ENCODE data around the gene PAK1.
A peak's percentile ranks its signal among the peaks of the same experiment; 100 is the strongest.

PAK1 gene

DNA sequence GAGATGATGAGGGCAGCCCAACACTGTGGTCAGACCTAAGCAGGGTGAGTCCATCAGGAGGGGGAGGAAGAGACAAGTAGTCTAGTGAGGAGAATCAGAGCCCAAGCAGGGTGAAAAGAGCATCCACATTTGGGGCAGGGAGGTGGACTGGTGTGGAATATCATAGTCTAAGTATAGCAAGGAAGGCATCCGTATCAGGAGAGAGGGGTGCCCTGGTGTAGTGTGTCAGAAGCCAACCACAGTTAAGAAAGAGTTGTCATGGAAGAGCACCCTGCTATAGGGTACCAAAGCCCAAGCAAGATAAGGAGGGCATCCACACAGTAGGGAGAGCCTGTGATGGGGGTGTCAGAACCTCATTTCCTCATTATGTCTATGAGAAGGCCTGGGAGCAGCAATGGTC is 45.3 kb downstream of the PAK1 start:
- TF ChIP-seq POU2F2 (IDR thresholded peaks at IDR 0.05; ENCODE audit: low read depth, low read length) = no peak
- no peak for TF ChIP-seq POLR2A (IDR thresholded peaks at IDR 0.05; ENCODE audit: low read depth, low read length)
- no peak for TF ChIP-seq PAX5 (IDR thresholded peaks at IDR 0.05; ENCODE audit: insufficient read depth, low read length, severe bottlenecking)
- no peak for TF ChIP-seq POLR2AphosphoS5 (IDR thresholded peaks at IDR 0.05; ENCODE audit: low read depth, low read length)
- TF ChIP-seq SPI1 (IDR thresholded peaks at IDR 0.05; ENCODE audit: low read depth, low read length) = no peak
- TF ChIP-seq TAF1 (IDR thresholded peaks at IDR 0.05; ENCODE audit: low read depth, low read length) = no peak
- no peak for DNase-seq (ENCODE audit: insufficient read length, low spot score)
- no peak for FAIRE-seq

DNA sequence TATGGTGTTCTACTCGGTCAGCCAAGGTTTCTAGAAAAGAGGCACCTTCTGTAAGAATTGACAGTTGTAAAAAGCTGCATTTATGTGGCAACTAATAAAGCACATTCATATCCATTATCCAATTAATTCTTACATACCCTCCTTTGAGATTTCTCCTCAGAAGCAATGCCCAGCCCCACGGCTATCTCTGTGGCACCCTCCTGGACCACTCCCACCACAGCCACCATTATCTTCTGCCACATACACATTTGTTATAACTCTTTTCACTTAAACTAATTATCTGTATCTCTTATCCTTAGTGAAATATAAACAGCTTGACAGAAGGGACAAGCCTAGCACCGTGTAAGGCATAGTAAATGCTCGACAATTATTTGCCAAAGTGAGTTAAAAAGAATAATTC is 48.5 kb downstream of the PAK1 start:
- TF ChIP-seq TAF1 (IDR thresholded peaks at IDR 0.05; ENCODE audit: low read depth, low read length) = no peak
- no peak for TF ChIP-seq POLR2A (IDR thresholded peaks at IDR 0.05; ENCODE audit: low read depth, low read length)
- TF ChIP-seq PAX5 (IDR thresholded peaks at IDR 0.05; ENCODE audit: insufficient read depth, low read length, severe bottlenecking) = no peak
- FAIRE-seq (no peak), DNase-seq (ENCODE audit: insufficient read length, low spot score) (no peak)

DNA sequence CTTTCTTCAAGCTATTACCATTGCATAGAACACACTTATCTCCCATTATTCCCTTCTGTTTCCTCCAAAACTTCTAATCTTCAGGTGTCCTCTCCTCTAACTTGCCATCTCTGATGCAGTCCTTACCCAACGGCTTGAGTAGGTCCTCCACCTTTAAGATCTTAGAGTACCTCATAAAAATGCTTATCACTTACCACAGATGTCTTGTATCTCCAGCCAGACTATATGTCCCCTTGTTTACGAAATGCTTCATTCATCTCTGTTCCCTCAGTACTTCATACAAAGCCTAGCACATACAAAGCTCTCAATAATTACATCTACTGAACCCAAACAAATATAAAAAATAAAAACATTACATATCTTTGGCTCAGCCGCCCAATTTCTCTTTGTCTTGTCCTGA is 49.2 kb downstream of the PAK1 start:
- FAIRE-seq (no peak), DNase-seq (ENCODE audit: insufficient read length, low spot score) (no peak)
- TF ChIP-seq TAF1 (IDR thresholded peaks at IDR 0.05; ENCODE audit: low read depth, low read length) (no peak), PAX5 (IDR thresholded peaks at IDR 0.05; ENCODE audit: insufficient read depth, low read length, severe bottlenecking) (no peak), POLR2A (IDR thresholded peaks at IDR 0.05; ENCODE audit: low read depth, low read length) (no peak), SPI1 (IDR thresholded peaks at IDR 0.05; ENCODE audit: low read depth, low read length) (no peak), POU2F2 (IDR thresholded peaks at IDR 0.05; ENCODE audit: low read depth, low read length) (no peak), POLR2AphosphoS5 (IDR thresholded peaks at IDR 0.05; ENCODE audit: low read depth, low read length) (no peak)

DNA sequence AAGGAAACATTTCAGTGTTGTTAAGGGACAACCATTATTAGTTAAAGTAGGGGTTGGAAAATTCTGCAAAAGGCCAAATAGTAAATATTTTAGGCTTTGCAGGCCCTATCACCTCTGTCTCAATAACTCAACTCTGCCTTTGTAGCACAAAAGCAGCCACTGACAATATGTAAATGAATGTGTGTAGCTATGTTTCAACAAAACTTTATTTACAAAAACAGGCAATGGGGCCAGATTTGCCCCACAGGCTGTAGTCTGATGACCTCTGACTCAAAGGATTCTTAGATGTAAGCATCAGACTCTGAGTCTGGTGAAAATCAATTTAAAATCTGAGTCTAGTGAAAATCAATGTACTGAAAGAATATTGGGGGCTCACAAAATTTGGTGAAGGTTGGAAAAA is 50.3 kb downstream of the PAK1 start:
- DNase-seq (ENCODE audit: insufficient read length, low spot score) = no peak
- TF ChIP-seq TAF1 (IDR thresholded peaks at IDR 0.05; ENCODE audit: low read depth, low read length) = no peak
- FAIRE-seq = no peak

DNA sequence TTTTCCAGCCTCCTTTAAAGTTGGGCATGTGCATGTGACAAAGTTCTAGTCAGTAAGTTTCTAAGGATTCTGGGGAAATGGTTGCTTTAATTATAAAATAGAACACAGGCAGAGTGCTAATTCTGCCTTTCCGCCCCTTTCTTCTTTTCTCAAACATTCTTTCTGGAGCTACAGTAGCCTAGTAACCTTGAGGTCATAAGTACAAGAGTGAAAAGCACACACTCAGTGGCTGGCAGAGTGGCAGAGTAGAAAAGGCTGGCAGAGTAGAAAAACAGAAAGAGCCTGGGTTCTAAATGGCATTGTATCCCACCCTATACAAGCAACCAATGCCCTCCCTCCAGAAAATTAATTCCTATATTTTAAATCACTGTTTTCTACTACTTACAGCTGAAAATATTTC is 51.2 kb downstream of the PAK1 start:
- DNase-seq (ENCODE audit: insufficient read length, low spot score) (no peak), FAIRE-seq (no peak)
- TF ChIP-seq POLR2AphosphoS5 (IDR thresholded peaks at IDR 0.05; ENCODE audit: low read depth, low read length) (no peak), PAX5 (IDR thresholded peaks at IDR 0.05; ENCODE audit: insufficient read depth, low read length, severe bottlenecking) (no peak), POU2F2 (IDR thresholded peaks at IDR 0.05; ENCODE audit: low read depth, low read length) (no peak), POLR2A (IDR thresholded peaks at IDR 0.05; ENCODE audit: low read depth, low read length) (no peak), TAF1 (IDR thresholded peaks at IDR 0.05; ENCODE audit: low read depth, low read length) (no peak), SPI1 (IDR thresholded peaks at IDR 0.05; ENCODE audit: low read depth, low read length) (no peak)

DNA sequence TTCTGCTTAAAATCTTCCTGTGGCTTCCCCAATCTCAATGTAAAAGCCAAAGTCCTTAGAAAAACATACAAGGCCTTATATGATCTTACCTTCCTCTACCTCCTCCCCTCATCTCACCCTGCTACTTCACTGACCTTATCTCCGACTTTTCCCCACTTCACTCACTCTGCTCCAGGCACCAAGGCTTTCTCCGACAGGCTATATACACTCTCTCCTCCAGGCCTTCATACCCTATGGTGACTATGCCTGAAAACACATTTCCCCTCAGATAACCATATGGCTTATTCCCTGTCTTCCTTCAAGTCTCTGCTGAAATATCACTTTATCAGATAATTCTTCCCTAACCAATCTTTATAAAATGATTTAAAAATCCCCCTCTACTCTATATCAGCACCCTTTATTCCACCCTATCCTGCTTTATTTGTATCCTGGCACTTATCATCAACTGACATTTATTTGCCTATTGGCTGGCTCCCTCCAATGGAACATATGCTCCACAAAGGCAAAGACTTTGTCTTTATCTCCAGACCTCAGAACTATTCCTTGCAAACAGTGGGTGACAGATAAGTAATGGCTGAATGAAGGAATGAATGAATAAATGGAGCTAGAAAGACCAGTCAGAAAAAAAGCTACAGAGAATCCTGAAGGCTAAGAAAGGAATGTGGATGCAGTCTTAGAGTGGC is 52.7 kb downstream of the PAK1 start:
- TF ChIP-seq POLR2A (IDR thresholded peaks at IDR 0.05; ENCODE audit: low read depth, low read length) (no peak), TAF1 (IDR thresholded peaks at IDR 0.05; ENCODE audit: low read depth, low read length) (no peak), PAX5 (IDR thresholded peaks at IDR 0.05; ENCODE audit: insufficient read depth, low read length, severe bottlenecking) (no peak), POLR2AphosphoS5 (IDR thresholded peaks at IDR 0.05; ENCODE audit: low read depth, low read length) (no peak), POU2F2 (IDR thresholded peaks at IDR 0.05; ENCODE audit: low read depth, low read length) (no peak), SPI1 (IDR thresholded peaks at IDR 0.05; ENCODE audit: low read depth, low read length) (no peak)
- FAIRE-seq (no peak), DNase-seq (ENCODE audit: insufficient read length, low spot score) (no peak)

DNA sequence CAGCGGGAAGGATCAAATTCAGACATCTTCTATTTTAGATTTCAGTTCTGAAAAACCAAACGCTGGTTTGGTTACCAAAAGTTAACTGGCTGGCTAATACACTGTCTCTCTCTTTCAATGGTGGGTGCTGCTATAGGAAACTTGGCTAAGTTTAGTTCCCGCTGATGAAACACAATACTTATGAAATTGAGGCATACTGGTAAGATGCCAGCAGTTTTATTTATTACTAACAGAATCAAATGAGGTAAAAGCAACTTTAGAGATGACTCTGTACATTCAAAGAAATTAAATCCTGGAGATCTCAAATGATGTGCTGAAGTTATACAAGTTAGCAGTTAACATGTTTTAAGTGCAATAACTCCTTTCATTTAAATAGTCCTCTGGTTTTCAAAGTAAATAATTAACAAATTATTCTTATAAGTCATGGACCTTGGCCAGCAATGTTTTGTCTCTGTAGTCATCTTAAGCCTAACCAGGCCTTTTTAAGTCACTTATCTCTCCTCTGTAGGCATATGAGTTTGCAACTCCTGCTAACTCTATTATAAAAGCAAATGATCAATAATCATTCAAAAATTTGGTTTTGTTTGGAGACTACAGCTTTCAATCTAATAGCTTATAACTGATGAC is 54.8 kb downstream of the PAK1 start:
- FAIRE-seq (peak; percentile 58), DNase-seq (ENCODE audit: insufficient read length, low spot score) (no peak)
- no peak for TF ChIP-seq POU2F2 (IDR thresholded peaks at IDR 0.05; ENCODE audit: low read depth, low read length)
- TF ChIP-seq SPI1 (IDR thresholded peaks at IDR 0.05; ENCODE audit: low read depth, low read length) = no peak
- TF ChIP-seq TAF1 (IDR thresholded peaks at IDR 0.05; ENCODE audit: low read depth, low read length) = no peak
- no peak for TF ChIP-seq POLR2AphosphoS5 (IDR thresholded peaks at IDR 0.05; ENCODE audit: low read depth, low read length)
- no peak for TF ChIP-seq PAX5 (IDR thresholded peaks at IDR 0.05; ENCODE audit: insufficient read depth, low read length, severe bottlenecking)
- TF ChIP-seq POLR2A (IDR thresholded peaks at IDR 0.05; ENCODE audit: low read depth, low read length) = no peak

DNA sequence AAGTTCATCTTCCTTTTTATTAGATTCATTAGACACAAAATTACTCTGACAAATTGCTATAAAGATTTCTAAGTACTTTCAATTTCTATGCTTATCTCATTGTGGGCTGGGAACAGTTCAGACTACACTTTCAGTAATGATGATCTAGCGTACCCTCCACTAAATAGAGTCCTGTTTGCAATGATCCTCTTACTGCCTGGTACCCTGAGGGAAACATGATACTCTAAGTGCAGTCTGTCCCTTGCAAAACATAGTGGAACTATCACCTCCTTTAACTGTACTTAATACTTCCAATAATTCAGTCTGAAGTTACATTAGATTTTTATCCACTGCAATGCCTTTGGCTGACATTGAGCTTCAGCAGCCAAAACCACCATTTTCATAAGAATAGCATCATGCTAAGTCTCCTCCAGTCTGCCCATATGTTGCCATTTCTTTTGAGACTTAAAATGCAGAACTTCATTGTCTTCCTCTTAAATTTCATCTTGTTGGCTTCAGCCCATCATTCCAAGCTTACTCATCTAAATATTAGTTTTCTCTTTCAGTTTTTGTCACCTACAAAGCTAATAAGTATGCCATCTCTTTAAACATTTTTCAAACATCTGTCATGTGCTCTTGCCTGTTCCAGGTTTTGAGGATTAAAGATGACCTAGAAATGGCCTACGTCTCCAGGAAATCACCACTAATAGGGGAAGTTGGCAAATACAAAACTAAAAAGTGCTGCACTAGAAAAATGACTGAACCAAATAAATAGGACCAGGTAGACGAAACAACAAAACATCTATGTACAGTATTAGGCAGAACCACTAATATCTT is 55.5 kb downstream of the PAK1 start:
- TF ChIP-seq PAX5 (IDR thresholded peaks at IDR 0.05; ENCODE audit: insufficient read depth, low read length, severe bottlenecking) = no peak
- no peak for TF ChIP-seq TAF1 (IDR thresholded peaks at IDR 0.05; ENCODE audit: low read depth, low read length)
- TF ChIP-seq POLR2AphosphoS5 (IDR thresholded peaks at IDR 0.05; ENCODE audit: low read depth, low read length) = no peak
- no peak for TF ChIP-seq SPI1 (IDR thresholded peaks at IDR 0.05; ENCODE audit: low read depth, low read length)
- TF ChIP-seq POLR2A (IDR thresholded peaks at IDR 0.05; ENCODE audit: low read depth, low read length) = no peak
- TF ChIP-seq POU2F2 (IDR thresholded peaks at IDR 0.05; ENCODE audit: low read depth, low read length) = no peak
- DNase-seq (ENCODE audit: insufficient read length, low spot score) (no peak), FAIRE-seq (peak; percentile 76)

DNA sequence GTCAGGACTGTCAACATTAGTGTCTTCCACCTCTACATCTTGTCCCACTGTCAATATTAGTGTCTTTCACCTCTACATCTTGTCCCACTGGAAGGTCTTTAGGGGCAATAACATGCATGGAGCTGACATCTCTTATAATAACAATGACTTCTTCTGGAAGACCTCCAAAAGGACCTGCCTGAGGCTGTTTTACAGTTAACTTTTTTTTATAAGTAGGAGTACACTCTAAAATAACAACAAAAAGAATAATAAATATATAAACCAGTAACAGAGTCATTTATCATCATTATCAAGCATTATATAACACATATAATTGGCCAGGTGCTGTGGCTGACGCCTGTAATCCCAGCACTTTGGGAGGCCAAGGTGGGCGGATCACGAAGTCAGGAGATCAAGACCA is 57.5 kb downstream of the PAK1 start:
- no peak for TF ChIP-seq PAX5 (IDR thresholded peaks at IDR 0.05; ENCODE audit: insufficient read depth, low read length, severe bottlenecking)
- TF ChIP-seq POU2F2 (IDR thresholded peaks at IDR 0.05; ENCODE audit: low read depth, low read length) = no peak
- no peak for TF ChIP-seq TAF1 (IDR thresholded peaks at IDR 0.05; ENCODE audit: low read depth, low read length)
- DNase-seq (ENCODE audit: insufficient read length, low spot score) = no peak
- FAIRE-seq = peak; percentile 23
